GM18499 (cell line): ENCODE measurements around the gene ATP8A1.
"Not testable (repeated sequence)": the region's sequence is repeated elsewhere in the genome, so short reads cannot be mapped to it uniquely, and the experiment has no call there.

Experiments
- ATAC-seq: cut with Tn5 transposase; IDR thresholded peaks from one replicate; pipeline ENCODE4 v1.9.1; 2021; ENCODE audit warnings: moderate number of reproducible peaks; ENCODE audit not compliant: insufficient read depth, unreplicated experiment

ATP8A1 gene

GRCh38 chr4:42480717-42481116 lies 176.2 kb downstream of the ATP8A1 start:
- no peak for ATAC-seq

- ATAC-seq, result no peak
These were observed 176.6 kb downstream of the ATP8A1 start for GRCh38 chr4:42480281-42480680.

DNA sequence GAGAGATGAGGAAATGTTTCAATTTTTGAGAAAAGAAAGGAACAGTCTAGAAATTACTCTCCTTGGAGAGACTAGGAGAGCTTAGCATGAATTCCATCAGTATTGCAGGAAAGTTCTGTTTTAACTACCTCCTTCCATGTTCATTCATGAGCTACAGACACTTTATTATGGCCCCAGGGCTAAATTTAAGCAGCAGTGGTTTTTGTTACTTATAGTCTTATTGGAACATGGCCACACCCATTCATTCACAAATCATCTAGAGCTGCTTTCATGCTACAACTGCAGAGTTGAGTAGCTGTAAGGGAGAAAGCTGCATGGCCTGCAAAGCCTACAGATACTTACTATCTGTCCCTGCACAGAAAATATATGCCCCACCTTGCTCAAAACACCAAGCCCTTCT lies 178.0 kb downstream of the ATP8A1 start:
- no peak for ATAC-seq

GRCh38 chr4:42478509-42478908 lies 178.4 kb downstream of the ATP8A1 start:
- no peak for ATAC-seq

GRCh38 chr4:42474406-42474805 lies 182.5 kb downstream of the ATP8A1 start:
- no peak for ATAC-seq

DNA sequence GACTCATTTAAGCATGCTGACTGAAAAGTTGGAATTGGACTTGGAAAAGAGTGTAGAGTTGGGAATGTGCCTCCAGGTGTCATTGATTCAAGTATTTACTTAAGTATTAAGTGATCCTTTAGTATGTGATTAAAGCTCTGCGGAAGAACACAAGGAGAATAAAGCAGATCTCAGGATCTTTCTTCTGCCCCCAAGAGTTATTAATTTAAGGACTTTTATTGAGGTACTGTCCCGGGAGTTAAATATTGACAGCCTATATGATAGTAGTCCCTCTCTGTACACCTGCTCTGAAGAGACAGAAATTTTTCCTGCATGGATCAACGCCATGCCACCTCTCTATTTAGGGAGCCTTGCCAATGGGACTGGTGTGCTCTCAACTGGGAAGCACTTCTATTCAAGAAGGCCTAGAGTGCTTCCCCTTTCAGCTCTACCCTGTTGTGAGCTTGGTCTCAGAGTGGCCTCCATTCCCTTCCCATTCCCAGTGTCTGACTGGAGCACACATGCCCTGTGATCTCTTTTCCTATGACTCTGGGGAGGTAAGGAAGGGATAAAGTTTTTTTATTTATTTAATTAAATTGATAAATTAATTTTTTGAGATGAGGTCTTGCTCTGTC lies 183.7 kb downstream of the ATP8A1 start:
- ATAC-seq, result no peak

DNA sequence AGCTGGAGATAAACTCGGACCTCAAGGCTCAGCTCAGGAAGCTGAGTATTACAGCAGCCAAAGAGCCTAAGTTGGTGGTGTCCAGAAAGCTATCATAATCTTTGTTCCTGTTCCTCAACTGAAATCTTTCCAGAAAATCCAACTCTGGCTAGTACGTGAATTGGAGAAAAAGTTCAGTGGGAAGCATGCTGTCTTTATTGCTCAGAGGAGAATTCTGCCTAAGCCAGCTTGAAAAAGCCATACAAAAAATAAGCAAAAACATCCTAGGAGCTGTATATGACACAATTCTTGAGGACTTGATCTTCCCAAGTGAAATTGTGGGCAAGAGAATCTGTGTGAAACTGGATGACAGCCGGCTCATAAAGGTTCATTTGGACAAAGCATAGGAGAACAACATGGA lies 185.0 kb downstream of the ATP8A1 start:
- ATAC-seq, result no peak

GRCh38 chr4:42470023-42470422 lies 186.9 kb downstream of the ATP8A1 start:
- no peak for ATAC-seq

DNA sequence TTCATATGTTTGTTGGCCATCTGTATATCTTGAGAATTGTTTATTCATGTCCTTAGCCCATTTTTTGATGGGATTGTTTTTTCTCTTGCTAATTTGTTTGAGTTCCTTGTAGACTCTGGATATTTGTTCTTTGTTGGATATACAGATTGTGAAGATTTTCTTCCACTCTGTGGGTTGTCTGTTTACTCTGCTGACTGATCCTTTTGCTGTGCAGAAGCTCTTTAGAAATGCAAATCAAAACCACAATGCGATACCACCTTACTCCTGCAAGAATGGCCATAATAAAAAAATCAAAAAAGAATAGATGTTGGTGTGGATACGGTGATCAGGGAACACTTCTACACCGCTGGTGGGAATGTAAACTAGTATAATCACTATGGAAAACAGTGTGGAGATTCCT lies 189.1 kb downstream of the ATP8A1 start:
- not testable (repeated sequence) for ATAC-seq

- no peak for ATAC-seq
These were observed 190.5 kb downstream of the ATP8A1 start for GRCh38 chr4:42466273-42466844.

GRCh38 chr4:42464550-42465094 lies 192.3 kb downstream of the ATP8A1 start:
- ATAC-seq, result no peak

- not testable (repeated sequence) for ATAC-seq
These were observed 195.7 kb downstream of the ATP8A1 start for GRCh38 chr4:42461216-42461615.

DNA sequence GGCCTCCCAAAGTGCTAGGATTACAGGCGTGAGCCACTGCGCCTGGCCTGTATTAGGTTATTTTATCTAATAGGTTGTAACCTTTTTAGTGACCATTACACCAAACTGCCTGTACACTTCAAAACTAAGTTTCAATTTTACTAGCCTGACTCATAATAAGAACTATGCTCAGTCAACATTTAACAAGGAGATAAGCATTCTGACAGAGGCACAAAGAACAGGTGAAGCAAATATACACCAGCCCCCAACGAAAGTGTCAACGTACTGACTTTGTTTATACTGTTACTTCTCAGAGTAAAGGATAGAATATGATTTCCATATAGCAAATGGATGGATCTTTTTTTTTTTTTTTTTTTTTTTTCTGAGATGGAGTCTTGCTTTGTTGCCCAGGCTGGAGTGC lies 196.9 kb downstream of the ATP8A1 start:
- peak; percentile 98 for ATAC-seq

DNA sequence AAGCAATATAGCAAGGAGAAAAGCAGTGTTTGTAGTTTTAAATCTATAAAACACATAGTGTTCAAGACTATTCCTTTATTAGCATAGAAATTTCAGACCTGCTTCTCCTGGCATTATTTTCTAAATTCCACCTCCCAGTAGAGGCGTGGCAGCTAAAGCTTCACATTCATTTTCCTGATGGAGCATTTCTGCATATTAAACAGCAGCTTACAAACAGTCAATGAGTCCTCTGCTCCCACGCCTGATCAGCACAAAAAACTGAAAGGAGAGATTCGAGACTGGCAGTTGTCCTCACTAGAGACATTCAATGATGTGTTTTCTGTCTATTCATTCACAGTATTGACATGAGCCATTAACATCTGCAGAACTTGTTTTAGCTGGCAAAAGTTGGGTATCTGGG lies 198.2 kb downstream of the ATP8A1 start:
- no peak for ATAC-seq

GRCh38 chr4:42454755-42455420 lies 202.0 kb downstream of the ATP8A1 start:
- ATAC-seq, result no peak

DNA sequence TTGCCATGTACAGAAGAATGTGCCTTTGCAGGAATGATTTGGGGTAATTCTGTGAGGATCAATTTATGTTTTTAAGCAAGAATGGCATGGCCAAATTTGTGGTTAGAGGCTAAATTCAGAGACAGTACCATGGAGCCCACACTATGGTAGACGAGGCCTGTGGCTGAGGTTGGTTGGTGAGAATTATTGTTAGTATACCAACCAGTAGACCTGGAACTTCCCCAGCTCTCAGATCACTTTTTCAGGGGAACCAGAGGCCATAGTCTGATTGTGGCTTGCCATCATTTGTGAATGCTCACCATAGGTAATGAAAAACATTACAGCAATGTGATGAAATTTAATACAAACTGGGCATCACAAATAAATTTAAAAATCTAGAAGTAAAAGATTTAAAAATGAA lies 203.3 kb downstream of the ATP8A1 start:
- ATAC-seq, result no peak

DNA sequence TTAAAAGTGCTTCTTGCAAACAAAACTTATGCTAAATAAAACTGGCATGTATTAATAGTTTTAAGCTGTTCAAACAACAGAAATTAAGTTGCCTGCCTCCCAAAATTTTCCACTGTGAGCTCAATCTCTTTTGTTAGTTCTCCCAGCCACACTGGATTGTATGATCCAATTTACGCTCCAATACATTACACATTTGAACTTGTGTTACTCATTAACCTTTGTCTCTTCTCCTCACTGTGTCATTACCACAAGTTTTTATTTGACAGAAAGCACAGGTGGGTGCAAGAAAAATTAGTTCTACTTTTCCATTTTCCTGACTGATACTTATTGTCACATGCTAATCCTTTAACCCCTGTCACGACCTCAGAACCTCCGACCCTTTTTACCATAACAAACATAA lies 204.1 kb downstream of the ATP8A1 start:
- ATAC-seq, result no peak

DNA sequence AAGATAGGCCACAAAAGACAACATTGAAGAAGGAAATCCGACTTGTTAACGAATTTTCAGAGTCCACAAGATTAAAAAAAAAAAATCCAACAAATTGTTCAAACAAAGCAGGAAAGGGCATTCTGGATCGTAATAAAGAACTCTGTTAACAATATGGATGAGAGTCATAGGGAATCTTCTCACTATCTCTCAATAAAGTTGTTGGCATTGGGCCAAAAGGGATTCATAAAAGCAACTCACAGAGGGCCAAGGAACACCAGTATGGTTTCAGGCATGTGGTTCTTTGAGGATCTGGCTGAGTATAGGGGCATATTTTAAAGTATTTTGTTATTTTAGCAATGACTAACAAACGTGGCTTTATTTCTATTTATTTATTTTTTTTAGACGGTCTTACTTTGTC lies 210.1 kb downstream of the ATP8A1 start:
- ATAC-seq, result no peak

GRCh38 chr4:42445038-42445437 lies 211.9 kb downstream of the ATP8A1 start:
- no peak for ATAC-seq

DNA sequence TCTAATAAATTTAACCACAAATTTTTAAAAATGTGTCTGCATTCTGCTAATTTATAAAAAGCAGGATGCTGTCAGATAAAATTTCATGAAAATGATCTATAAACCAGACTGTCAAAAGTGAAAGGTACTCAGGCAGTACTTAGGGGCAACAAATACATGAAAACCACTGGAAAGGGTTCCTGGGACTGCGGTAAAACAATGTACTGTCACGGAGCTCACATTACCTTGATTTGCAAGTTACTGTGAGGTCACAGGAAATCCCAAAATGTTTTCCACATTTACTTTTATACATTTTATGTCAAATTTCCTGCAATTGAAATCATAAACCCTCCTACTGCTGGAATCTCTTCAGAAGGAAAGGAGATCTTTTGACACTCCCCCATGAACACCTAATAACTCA lies 214.3 kb downstream of the ATP8A1 start:
- no peak for ATAC-seq

DNA sequence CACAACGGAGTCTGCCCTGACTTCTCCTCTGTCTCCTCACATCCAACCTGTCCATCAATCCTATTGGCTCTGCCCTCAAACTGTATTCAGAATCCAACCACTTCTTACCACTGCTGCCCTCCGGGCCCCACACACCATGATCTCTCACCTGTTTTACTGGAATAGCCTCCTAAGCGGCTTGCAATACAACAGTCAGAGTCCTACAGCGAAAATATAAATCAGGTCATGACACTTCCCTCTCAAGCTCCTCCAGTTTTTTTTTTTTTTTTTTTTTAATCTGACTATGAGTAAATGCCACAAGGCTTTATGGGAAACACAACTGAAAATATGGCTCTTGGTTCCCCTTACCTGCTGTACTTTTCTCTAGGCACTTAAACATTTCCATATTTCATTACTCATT lies 216.8 kb downstream of the ATP8A1 start:
- ATAC-seq, result no peak
